NB4 (cell line): ENCODE data around the gene SESN1.
A peak's percentile ranks its signal among the peaks of the same experiment; 100 is the strongest.

Experiments used
- CTCF ChIP-seq: IDR thresholded peaks from one replicate; pipeline ENCODE4 v1.5.1; 2012; ENCODE audit warnings: low read depth, low read length
- POLR2A ChIP-seq: IDR thresholded peaks from 2 replicates; pipeline ENCODE4 v1.6.1; 2011; ENCODE audit warnings: mild to moderate bottlenecking; ENCODE audit not compliant: insufficient read length; ENCODE audit errors: extremely low read depth
- TF ChIP-seq, protein P1 (sequence below): IDR thresholded peaks from 2 replicates; pipeline ENCODE4 v1.6.1; 2011; ENCODE audit warnings: low read depth, low read length

- TF ChIP-seq POLR2A = no peak
- TF ChIP-seq, protein P1, sequence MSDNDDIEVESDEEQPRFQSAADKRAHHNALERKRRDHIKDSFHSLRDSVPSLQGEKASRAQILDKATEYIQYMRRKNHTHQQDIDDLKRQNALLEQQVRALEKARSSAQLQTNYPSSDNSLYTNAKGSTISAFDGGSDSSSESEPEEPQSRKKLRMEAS = no peak
- peak; percentile 57 for TF ChIP-seq CTCF
These were observed 21.1 kb downstream of the SESN1 start for GRCh38 chr6:109073344-109074132.
